ENCODE data around the gene VPS45.

- TF ChIP-seq, protein P1, sequence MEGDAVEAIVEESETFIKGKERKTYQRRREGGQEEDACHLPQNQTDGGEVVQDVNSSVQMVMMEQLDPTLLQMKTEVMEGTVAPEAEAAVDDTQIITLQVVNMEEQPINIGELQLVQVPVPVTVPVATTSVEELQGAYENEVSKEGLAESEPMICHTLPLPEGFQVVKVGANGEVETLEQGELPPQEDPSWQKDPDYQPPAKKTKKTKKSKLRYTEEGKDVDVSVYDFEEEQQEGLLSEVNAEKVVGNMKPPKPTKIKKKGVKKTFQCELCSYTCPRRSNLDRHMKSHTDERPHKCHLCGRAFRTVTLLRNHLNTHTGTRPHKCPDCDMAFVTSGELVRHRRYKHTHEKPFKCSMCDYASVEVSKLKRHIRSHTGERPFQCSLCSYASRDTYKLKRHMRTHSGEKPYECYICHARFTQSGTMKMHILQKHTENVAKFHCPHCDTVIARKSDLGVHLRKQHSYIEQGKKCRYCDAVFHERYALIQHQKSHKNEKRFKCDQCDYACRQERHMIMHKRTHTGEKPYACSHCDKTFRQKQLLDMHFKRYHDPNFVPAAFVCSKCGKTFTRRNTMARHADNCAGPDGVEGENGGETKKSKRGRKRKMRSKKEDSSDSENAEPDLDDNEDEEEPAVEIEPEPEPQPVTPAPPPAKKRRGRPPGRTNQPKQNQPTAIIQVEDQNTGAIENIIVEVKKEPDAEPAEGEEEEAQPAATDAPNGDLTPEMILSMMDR (IDR thresholded peaks at IDR 0.05), result no peak
- TF ChIP-seq POLR2AphosphoS5 (IDR thresholded peaks at IDR 0.05) (no peak), EP300 (IDR thresholded peaks at IDR 0.05) (no peak)
Measured at GRCh38 chr1:150106341-150106740, 38.8 kb downstream of the VPS45 start.
